Gastroesophageal sphincter (tissue), 3 donors: ENCODE measurements around the gene SPACA7.

Source experiments
- CTCF ChIP-seq, 4 experiments: fragments of 200-600 bp in 2 of 4; fragments of 450-650 bp in 2 of 4; sonication (generic) in 1 of 4; IDR thresholded peaks; one replicate each; pipeline ENCODE4 v1.5.1; 2017 to 2019; ENCODE audit warnings: antibody characterized with exemption in 4 of 4, mild to moderate bottlenecking in 2 of 4, moderate library complexity in 2 of 4
- POLR2AphosphoS5 ChIP-seq: sonication (generic); formaldehyde crosslinking; IDR thresholded peaks from one replicate; pipeline ENCODE4 v1.6.1; 2017; ENCODE audit warnings: antibody characterized with exemption

DNA sequence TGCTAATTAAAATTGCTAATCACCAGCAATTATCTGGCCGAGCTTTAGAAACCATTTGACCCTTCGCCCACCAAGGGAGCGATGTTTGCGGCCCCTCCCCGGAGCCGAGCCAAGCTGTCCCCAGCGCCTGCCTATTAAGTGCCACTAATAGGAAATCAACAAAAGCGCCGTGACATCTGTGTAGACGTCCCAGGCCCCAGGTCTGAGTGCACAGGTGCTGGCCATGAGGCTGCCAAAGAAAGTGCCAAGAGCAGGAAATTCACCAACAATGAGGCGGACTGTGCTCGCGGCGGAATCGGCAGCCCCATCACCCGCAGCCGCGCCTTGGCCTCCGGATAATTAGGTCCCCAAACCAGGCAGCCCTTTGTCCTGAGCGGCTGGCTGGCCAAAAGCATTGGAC lies 44.5 kb upstream of the SPACA7 start:
- TF ChIP-seq POLR2AphosphoS5 (no peak), CTCF (IDR thresholded peaks at IDR 0.05) (no peak)
